Measurements from ENCODE around the gene GGN. TPM values are rescaled to one million over a fixed set of nuclear protein-coding genes. Genes with fewer than 3 reads are reported as not detected.

Gene GGN
- total and polyA plus RNA-seq, 9 of the 15 experiments (the other 6 are each of a cell fraction or from before 2014, with no cell fraction given), result 0.15 to 0.33 TPM; not detected in 7

- TF ChIP-seq CREB1 (IDR thresholded peaks at IDR 0.05), result peak; percentile 87
- TF ChIP-seq CREB1 (CRISPR knock-in tag; IDR thresholded peaks at IDR 0.05), result peak; percentile 92
- no peak for TF ChIP-seq HLTF (IDR thresholded peaks at IDR 0.05)
- peak; percentile 65; the same call in 1 of the 2 replicates for TF ChIP-seq ESRRA (IDR thresholded peaks at IDR 0.05; ENCODE audit: borderline replicate concordance, low read depth)
- TF ChIP-seq BMI1 (IDR thresholded peaks at IDR 0.05; ENCODE audit: low read length), result no peak
- TF ChIP-seq GTF3C2 (IDR thresholded peaks at IDR 0.05; ENCODE audit: borderline replicate concordance, extremely low read depth, insufficient read length), result no peak
- TF ChIP-seq ILF3 (IDR thresholded peaks at IDR 0.05; ENCODE audit: borderline replicate concordance), result no peak
- peak; percentile 95 for TF ChIP-seq TBP (optimal IDR thresholded peaks at IDR 0.05; ENCODE audit: low read depth, low read length)
- TF ChIP-seq, protein P1, sequence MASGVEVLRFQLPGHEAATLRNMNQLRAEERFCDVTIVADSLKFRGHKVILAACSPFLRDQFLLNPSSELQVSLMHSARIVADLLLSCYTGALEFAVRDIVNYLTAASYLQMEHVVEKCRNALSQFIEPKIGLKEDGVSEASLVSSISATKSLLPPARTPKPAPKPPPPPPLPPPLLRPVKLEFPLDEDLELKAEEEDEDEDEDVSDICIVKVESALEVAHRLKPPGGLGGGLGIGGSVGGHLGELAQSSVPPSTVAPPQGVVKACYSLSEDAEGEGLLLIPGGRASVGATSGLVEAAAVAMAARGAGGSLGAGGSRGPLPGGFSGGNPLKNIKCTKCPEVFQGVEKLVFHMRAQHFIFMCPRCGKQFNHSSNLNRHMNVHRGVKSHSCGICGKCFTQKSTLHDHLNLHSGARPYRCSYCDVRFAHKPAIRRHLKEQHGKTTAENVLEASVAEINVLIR (CRISPR knock-in tag; IDR thresholded peaks at IDR 0.05), result peak; percentile 71; the same call in 1 of the 2 replicates
- TF ChIP-seq RFX5 (IDR thresholded peaks at IDR 0.05; ENCODE audit: low read depth, low read length), result no peak
- TF ChIP-seq PTTG1 (tag; IDR thresholded peaks at IDR 0.05; ENCODE audit: low read depth), result no peak
- peak; percentile 90; the same call in 1 of the 2 replicates for TF ChIP-seq GTF2E2 (tag; IDR thresholded peaks at IDR 0.05)
- TF ChIP-seq ZNF124 (CRISPR knock-in tag; IDR thresholded peaks at IDR 0.05), result no peak
- no peak for TF ChIP-seq SMARCE1 (IDR thresholded peaks at IDR 0.05)
- TF ChIP-seq TARDBP (IDR thresholded peaks at IDR 0.05), result peak; percentile 74; the same call in 1 of the 2 replicates
- TF ChIP-seq, protein P2, sequence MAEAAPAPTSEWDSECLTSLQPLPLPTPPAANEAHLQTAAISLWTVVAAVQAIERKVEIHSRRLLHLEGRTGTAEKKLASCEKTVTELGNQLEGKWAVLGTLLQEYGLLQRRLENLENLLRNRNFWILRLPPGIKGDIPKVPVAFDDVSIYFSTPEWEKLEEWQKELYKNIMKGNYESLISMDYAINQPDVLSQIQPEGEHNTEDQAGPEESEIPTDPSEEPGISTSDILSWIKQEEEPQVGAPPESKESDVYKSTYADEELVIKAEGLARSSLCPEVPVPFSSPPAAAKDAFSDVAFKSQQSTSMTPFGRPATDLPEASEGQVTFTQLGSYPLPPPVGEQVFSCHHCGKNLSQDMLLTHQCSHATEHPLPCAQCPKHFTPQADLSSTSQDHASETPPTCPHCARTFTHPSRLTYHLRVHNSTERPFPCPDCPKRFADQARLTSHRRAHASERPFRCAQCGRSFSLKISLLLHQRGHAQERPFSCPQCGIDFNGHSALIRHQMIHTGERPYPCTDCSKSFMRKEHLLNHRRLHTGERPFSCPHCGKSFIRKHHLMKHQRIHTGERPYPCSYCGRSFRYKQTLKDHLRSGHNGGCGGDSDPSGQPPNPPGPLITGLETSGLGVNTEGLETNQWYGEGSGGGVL (CRISPR knock-in tag; IDR thresholded peaks at IDR 0.05), result no peak
- no peak for TF ChIP-seq ETS2 (tag; IDR thresholded peaks at IDR 0.05; ENCODE audit: borderline replicate concordance, poor library complexity, severe bottlenecking)
- TF ChIP-seq, protein P3, sequence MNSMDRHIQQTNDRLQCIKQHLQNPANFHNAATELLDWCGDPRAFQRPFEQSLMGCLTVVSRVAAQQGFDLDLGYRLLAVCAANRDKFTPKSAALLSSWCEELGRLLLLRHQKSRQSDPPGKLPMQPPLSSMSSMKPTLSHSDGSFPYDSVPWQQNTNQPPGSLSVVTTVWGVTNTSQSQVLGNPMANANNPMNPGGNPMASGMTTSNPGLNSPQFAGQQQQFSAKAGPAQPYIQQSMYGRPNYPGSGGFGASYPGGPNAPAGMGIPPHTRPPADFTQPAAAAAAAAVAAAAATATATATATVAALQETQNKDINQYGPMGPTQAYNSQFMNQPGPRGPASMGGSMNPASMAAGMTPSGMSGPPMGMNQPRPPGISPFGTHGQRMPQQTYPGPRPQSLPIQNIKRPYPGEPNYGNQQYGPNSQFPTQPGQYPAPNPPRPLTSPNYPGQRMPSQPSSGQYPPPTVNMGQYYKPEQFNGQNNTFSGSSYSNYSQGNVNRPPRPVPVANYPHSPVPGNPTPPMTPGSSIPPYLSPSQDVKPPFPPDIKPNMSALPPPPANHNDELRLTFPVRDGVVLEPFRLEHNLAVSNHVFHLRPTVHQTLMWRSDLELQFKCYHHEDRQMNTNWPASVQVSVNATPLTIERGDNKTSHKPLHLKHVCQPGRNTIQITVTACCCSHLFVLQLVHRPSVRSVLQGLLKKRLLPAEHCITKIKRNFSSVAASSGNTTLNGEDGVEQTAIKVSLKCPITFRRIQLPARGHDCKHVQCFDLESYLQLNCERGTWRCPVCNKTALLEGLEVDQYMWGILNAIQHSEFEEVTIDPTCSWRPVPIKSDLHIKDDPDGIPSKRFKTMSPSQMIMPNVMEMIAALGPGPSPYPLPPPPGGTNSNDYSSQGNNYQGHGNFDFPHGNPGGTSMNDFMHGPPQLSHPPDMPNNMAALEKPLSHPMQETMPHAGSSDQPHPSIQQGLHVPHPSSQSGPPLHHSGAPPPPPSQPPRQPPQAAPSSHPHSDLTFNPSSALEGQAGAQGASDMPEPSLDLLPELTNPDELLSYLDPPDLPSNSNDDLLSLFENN (IDR thresholded peaks at IDR 0.05; ENCODE audit: low read depth in 2 of 2, low read length in 2 of 2), result peak in 1 of 2 experiments; percentile 15; a peak in 1 of 4 replicates
- no peak for TF ChIP-seq OTX1 (CRISPR knock-in tag; IDR thresholded peaks at IDR 0.05)
These were observed 13.3 kb downstream of the GGN start, which contains the start of gene PSMD8 (continued) for GRCh38 chr19:38374332-38375097.

Measured in K562 (cell line).